ENCODE results near the gene VWA2.

VWA2 gene

DNA sequence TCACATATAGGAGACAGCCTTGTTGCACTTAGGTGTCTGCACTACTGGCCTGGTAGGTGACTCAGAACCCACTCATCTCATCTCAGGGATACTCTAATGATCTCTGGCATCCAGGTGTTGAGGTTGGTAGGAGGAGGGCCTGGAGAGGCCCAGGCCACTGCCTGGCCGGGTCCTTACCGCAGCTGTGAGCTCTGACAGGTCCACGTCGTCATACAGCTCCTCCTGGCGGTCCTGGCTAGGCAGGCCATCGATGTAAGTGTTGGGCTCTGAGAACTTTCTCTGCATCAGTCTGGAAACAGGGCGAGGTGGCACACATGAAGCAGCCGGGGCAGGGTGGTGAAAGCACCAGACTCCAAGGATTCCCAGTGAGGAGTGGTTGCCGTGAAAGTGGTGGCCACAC, 62.1 kb downstream of the VWA2 start:
- no peak for DNase-seq

DNA sequence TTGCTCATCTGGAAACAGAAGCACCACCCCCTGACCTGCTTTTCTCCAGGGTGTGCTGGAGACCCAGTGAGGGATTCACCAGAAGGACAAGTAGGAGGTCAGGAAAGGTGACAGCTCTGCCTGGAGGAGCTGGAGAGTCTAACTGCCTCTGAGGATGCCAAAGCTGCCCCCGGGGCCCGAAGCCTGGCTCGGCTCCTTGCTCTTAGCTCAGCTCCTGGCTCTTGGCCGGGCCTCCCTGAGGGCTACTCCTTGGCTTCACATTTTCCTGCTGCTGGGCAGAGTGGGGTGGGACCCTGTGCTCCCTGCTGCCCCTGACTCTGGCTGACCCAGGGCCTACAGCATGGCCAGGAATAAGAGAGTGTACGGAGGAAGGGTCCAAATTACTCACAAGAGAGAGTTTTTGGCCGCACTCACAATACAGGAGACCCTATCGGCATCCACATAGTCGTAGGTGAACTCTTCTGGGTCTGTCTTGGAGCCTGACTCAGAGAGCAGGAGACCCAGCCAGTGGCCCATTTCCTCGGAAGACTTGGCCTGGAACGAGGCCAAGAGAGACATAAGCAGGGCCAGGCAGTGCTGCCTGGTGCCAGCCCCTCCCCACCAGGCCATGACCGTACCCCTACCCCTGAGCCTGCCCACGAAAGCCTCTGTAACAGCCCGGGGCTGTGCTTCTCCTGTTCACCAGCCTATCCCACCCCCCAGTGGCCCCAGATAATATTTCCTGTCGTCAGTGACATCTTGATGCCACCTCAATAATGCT, 63.1 kb downstream of the VWA2 start:
- DNase-seq, result no peak

DNA sequence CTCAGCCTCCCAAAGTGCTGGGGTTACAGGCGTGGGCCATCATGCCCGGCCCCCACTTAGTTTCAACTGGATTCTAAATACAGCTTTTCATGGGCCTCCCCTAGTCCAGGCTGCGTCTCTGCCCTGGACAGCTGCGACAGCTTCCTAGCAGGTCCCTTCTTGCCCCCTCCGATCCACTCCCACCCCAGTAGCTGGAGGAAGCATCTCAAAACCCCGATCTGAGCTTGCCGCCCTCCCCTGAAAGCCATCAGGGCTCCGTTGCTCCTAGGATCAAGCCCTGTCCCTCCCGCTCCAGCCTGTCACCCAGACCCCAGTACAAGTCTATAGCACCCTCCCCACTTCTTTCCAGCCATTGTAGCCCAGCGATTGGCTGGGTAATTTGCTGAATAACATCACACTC, 64.5 kb downstream of the VWA2 start:
- no peak for DNase-seq

DNA sequence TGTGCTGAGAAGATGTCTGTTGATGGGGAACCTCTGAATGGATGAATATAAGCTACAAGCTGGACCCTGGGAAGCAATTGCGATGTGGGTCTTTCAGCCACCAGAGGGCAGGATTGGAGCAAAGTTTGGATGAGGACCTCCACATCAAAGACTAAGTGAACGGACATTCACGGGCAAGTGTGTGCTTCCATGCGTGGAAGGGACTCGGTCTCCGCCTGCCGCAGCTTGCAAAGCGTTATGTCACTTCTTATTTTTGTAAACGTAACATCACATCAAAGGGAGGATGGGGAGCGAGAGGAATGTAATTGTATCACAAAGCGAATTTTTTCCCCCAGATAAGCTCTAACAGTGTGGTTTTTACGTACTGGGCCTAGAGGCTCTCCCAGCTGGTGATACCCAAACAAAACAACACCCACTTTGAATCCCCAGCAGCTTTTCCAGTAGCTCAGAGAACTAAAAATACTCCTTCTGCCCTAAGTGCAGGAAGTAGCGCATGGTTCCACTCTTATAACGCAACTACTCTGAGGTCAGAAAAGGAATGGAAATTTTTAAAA, 65.0 kb downstream of the VWA2 start:
- DNase-seq, result peak; percentile 87 to 88

DNA sequence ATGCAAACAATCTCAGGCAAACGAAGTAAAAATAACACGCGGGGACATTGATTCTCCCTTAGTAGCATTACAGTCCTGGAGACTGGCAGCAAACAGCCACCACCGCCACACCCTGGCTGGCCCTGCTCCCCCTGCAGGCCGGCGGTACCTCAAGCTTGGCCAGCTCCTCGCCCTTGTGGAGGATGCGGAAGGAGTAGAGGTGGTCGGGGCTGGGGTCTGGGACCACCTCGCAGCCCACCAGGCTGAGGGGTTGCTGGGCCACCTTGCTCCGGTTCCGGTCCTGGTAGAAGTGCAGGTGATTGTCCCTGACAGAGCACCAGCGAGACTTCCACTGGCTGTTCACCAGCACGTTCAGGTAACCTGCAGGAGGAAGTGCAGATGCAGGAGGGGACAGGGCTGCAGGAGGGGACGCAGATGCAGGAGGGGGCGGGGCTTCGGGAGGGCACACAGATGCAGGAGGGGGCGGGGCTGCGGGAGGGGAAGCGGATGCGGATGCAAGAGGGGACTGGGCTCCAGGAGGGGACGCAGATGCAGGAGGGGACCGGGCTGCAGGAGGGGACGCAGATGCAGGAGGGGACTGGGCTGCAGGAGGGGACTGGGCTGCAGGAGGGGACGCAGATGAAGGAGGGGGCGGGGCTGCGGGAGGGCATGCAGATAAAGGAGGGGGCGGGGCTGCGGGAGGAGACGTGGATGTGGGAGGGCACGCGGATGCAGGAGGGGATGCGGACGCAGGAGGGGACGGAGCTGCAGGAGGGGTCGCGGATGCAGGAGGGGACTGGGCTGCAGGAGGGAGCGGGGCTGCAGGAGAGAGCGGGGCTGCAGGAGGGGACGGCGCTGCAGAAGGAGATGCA, 65.7 kb downstream of the VWA2 start:
- peak; percentile 50 to 54 for DNase-seq

DNA sequence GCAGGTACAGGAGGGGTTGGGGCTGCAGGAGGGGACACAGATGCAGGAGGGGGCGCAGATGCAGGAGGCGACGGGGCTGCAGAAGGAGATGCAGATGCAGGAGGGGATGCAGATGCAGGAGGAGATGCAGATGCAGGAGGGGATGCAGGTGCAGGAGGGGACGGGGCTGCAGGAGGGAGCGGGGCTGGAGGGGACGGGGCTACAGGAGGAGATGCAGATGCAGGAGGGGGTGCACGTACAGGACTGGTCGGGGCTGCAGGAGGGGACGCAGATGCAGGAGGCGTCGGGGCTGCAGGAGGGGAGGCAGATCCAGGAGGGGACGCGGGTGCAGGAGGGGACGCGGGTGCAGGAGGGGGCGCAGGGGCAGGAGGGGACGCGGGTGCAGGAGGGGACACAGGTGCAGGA, 66.5 kb downstream of the VWA2 start:
- DNase-seq, result no peak

DNA sequence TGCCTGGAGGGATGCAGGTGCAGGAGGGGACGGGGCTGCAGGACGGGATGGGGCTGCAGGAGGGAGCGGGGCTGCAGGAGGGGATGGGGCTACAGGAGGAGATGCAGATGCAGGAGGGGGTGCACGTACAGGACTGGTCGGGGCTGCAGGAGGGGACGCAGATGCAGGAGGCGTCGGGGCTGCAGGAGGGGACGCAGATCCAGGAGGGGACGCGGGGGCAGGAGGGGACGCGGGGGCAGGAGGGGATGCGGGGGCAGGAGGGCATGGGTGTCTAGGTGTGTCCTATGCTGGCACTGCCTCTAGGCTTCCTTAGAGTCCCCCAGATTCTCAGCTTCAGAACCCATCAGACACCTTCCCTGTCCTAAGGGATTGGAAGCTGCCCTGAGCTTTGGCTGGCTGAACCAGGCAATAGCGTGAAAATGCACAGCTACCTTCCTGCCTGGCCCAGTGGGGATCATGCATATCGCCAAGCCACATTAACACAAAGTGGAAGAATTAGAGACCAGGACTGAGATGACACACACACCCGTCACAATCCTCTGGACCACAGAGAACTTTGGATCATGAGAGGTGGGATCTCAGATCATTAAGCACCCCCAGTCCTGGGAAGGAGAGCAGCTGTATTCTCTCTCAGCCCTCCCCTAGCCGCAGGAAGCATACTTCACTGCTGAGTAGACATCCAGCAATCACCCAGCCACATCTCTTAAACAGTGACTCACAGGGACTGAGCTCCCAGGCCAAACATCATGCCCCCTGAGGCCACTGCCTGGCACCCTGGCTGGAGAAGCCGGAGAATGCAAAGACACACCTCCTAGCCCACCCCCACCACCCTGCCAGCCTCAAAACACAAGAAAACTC, 67.3 kb downstream of the VWA2 start:
- no peak for DNase-seq

DNA sequence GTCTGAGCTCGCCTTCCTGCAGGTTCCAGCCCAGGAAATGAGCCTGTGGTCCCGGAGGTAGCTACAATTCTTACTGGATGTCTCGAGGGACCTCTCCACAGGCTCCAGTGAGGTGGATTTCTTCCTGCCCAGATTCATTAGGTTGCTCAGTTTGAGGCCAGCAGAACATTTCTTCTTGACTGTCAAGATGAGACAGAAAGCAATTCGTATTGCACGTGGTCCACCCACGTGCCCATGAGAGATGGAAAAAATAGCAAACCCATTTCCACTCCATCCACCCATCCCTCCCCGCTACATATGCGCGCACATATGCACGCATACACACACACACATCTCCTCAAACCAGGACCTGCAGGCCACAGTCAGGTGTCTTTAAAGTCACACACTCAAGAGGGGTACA, 68.7 kb downstream of the VWA2 start:
- no peak for DNase-seq

DNA sequence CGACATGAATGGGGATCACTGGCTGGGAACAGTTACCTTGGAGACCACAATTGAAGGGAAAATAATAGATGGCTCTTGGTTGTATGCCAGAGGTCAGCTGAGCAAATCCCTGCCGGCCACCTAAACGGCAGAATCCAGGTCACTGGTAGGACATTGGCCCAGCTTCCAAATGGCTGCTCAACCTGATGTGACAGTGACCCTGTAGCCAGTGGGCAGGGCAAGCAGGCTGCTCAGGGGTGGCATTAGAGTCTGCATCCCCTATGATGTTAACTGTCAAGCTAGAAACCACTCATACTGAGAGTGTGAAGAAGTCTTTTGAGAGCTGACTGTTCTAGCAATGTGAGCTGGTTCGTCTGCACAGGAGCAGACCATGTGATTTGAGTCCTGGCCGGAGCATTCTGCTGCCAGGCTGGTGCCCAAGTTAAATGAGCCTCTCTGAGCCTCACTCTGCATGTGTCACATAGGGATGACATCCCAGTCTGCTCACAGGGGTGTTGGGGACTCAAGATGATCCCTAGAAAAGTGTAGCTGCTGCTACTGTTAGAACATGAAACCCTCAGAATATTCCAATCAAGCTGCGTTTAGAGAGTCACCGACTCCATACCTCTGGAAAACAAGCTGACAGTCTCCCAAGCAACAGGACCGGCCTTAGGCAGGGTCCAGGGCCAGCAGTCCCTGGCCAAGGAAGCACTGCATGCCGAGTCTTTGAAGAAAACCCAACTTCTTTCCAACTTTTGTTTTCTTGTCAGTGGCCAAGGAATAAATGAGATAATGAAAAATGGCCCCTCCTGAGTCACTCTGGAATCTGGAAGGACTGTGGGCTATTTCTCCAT, 69.7 kb downstream of the VWA2 start:
- no peak for DNase-seq

DNA sequence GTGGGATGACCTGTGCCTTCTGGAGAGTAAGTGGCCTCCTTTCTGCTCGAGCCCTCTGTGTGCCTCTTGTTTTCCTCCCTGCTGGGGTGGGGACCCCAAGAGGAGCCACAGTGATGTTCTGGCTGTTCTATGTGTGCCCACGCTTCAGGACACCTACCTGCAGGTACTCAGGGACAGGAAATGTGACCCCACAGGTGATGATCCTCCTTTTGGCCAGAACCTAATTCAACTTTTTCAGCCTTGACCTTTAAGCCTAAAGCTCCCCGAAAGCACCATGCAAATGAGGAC, 70.3 kb downstream of the VWA2 start:
- no peak for DNase-seq

DNA sequence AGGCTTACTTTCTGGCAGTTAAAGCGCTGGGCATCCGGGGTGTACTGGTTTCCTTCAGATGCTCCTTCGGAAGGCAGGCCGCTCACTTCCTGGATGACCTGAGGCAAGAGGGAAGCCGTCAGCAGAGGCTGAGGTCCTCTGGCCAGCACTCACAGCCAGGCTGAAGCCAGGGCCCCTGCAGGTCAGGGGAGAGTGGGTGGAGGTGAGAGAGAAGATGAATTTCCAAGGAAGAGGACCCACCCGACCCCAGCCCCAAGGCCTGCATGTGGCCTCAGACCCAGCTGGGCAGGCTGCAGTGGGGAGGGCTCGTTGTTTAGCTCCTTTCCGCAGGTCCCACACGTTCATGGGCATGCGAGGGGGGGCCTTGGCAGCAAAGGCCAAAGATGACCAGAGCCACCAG, 71.3 kb downstream of the VWA2 start:
- no peak for DNase-seq

DNA sequence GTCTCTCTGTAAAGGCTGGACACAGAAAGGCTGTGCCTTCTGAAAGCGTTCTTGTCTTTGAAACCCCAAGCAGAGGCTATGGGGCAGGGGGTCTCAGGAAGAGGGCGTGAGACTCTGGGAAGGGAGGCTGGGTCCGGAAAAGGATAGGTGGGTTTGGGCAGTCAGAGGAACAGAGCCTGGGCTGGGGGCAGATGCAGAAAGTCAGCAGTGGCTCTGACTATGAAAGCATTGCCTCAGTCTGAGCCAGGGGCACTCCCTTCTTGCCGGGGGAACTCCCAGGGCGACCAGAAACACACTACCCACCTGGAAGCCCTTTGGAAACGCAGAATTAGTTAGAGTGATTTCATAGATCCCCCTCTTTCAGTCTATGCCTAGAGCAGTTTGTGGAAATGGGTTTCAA, 72.0 kb downstream of the VWA2 start:
- DNase-seq, result no peak

DNA sequence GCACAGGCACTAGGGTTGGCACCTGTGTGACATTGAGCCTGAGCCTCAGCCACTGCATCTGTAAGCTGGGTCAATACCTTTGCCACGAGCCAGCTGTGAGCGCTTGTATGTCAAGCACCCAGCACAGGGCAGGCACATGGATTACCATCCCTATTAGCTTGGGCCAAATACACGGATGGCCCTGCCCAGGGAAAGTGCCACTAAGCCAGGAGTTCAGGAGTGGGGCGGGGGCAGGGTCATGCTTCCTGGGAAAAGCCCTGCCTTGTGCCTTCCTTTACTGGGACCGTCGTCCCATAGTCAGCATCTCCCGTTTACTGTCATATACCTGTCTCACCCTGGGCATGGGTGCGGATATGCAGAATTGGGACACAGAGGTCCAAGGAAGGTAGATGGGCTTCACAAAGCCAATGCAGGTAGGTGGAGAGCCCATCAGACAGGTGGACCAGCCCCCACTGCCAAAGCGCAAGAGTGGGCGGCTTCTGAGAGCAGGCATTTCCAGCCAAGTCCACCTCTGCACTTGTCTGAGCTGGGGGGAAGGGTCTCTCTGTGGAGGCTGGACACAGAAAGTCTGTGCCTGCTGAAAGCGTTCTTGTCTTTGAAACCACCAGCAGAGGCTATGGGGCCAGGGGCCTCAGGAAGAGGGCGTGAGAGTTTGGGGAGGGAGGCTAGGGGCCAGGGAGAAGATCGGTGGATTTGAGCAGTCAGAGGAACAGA, 72.6 kb downstream of the VWA2 start:
- DNase-seq, result no peak

DNA sequence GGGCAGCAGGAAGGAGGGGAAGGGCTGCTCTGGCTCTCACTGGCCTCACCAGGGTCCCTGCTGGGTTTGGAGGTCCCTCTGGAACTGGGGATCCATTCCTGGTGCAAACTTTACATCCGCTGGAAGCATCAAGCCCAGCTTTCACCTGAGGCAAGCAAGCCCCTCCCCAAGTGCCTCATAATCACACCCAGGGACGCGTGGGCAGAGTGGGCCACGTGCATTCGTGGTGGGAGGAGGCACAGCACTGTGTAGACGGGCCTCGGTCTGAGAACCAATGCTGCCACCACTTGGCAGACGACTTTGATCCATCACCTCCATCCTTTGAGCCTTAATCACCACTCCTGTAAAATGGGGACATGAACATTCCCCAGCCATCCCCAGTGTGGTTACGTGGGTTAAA, 74.1 kb downstream of the VWA2 start:
- DNase-seq, result no peak

DNA sequence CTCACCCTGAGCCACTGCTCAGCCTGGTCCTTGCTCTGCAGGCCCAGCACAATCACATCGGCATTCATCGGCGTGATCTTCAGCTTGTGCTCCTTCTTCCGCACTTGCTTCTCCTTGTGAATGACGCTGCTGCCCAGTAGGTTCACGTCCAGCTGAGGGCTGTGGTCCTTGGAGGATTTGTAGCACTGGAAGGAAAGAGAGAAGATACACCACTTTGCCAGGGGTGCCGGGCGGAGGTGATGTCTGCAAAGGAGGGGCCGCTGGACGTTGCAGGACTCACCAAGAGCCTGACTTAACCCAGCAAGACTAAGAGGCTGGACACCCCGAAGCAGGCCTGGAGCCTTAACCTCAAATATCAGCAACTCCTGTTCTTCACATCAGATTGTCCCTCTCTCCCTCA, 74.8 kb downstream of the VWA2 start:
- no peak for DNase-seq

DNA sequence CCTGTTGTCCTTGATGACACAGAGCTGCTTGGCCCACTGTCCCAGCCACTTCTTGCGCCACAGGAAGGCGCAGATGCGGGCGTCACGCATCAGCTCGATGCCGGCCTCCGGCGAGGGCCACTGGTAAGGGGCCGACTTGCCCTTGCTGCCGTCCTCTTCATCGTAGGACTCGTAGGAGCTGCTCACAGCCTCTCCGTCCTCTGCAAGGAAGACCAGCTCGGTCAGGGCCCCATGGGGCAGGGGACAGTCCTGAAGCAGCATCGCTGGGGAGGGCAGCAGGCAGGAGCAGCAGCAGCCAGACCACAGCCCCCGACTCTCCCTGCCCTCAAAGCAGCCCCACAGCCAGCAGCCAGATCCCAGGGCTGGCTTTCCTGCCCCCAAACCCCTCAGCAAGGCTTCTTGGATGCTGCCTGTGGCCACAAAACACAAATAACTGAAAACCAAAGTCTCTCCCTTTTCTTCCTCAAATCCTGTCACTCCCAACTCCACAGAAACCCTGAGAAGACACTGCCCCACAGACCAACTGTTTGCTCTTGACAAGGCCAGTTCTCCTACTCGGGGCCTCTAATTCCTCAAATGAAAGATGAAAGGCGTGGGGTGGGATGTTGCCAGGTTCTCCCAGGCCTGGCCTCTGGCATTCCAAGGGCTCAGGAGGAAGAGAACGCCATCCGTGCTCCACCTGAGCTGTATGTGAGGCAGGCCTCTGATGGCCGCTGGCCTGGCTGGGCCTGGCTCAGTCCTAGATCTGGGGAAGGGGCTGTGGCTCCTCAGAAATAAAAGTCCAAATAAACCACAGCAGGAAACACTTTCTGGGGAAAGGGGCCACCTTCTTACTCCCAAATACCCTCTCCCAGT, 76.7 kb downstream of the VWA2 start:
- no peak for DNase-seq

DNA sequence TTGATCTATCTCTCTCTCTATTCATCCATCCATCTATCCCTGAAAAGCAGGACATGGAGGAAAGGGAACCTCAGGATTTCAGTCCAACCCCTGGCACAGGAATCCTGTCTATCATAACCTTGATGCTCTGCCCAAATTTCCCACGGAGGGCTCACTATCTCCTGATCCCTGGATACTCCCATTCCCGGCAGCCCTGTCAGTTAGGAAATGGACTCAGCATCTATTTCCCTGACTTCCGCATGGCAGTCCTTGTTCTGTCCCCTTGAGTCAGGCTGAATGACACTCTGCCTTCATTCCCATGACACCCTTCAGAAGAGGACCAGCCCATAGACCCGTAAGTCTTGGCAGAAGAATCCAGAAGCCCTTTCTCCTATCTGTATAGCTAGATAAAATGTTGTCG, 77.7 kb downstream of the VWA2 start:
- DNase-seq, result no peak

DNA sequence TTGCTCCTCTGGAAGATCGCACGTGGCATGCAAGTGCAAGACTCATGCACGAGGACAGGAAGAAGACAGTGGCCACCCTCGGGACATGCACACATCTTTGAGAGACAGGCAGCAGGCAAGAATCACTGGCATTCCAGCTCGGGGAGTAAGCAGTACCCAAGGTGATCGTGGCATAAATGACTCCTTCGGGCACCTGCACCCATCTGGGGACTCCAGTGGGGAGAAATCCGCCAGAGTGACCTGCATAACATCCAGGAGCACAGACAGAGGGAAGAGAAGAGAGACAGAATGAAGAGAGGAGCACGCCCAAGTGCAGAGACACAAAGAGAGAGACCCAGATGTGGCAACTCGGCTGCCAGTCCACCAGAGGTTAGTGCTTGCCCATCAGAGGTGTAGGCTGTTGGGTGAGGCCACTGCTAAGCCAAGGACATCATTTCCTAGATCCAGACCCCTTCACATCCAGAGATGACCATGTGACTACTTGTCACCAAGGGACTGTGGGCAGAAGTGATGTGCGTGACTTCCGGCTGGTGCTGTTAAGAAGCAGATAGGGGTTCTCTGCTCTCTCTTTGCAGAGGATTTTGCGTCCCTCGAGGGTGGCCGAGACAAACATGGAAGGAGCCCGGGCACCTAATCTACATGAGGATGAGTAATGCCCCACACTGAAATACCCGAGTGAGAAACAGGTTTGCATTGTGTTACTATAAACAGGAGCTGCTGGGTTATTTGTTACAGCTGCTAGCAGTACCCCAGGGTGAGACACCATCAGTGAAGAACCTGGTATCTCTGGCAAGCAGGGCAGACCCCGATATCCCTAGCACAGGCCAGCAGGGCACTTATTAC, 80.6 kb downstream of the VWA2 start:
- DNase-seq, result no peak

DNA sequence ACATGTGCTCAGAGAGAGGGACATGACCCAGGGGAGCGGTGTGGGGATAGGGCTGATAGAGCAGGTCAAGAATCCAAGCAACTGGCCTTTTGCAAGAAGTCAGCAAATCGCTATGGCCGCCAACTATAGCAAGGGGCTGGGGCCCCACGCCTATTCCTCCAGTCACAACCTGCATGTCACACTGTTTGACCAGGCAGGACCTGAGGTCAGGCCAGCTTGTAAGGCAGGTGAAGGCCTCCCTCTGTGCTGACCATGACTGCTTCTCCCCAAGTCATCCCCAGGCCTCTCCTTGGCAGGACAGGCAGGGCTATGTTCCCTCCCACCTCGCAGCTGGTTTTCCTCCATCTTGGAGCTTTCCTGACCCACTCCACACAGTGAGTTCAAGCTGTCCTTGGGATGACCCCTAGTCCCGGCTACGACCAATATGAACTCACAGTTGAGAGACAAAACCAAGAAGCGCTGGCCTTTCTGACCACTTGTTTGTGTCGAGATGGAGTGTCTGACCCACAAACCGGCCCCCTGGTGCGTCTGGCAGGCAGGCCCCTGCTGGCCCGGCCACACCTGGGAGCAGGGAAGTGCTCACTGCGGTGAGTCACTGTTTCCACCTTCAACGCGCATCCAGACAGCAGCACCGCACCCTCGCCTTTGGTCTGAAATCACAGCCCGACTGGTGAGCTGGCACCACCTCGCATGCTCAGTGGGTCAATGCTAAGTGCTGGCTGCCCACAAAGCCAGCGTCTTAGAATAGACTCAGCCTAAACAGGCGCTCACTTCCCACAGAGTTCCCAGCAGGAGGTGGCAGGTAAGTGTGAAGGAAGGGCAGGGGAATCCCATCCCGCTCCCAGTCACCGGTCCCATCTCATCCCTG, 81.4 kb downstream of the VWA2 start:
- no peak for DNase-seq

Measured in Kasumi-1 (cell line).